Naive B cell (primary cell): ENCODE measurements around the gene KRTAP4-5. TPM values are rescaled to one million over a fixed set of nuclear protein-coding genes. Genes with fewer than 3 reads are reported as not detected.

ENCODE experiments used
- polyA plus RNA-seq, 6 donors: library from polyadenylated mRNA; unstranded; fragments of 300-500 nt; fragmentation: Illumina TruSeq; gene quantifications; one replicate each; pipeline ENCODE4 v1.2.3, GENCODE V29; 2021; ENCODE audit warnings: low read depth in 6 of 6

The KRTAP4-5 gene
- polyA plus RNA-seq, 6 donors from 2014 or later = not detected

Other genes starting within 250 kb of the KRTAP4-5 start
- gene KRT23, start 212.2 kb downstream of the KRTAP4-5 start, polyA plus RNA-seq = under 1 TPM in 1 of 6 donors, not detected in 5; 0.19 TPM
- not detected for gene KRT39, start 182.9 kb downstream of the KRTAP4-5 start, polyA plus RNA-seq
- gene KRT40, start 165.5 kb downstream of the KRTAP4-5 start, polyA plus RNA-seq = not detected
- gene KRTAP3-3, start 155.7 kb downstream of the KRTAP4-5 start, polyA plus RNA-seq = not detected
- not detected for gene KRTAP3-2, start 149.9 kb downstream of the KRTAP4-5 start, polyA plus RNA-seq
- not detected for gene KRTAP3-1, start 140.7 kb downstream of the KRTAP4-5 start, polyA plus RNA-seq
- not detected for gene KRTAP1-5, start 122.6 kb downstream of the KRTAP4-5 start, polyA plus RNA-seq
- gene KRTAP1-4, start 119.6 kb downstream of the KRTAP4-5 start, polyA plus RNA-seq = not detected
- not detected for gene KRTAP1-3, start 115.0 kb downstream of the KRTAP4-5 start, polyA plus RNA-seq
- not detected for gene KRTAP1-1, start 108.4 kb downstream of the KRTAP4-5 start, polyA plus RNA-seq
- not detected for gene KRTAP2-1, start 102.5 kb downstream of the KRTAP4-5 start, polyA plus RNA-seq
- gene KRTAP2-2, start 94.6 kb downstream of the KRTAP4-5 start, polyA plus RNA-seq = not detected
- not detected for gene KRTAP2-3, start 89.7 kb downstream of the KRTAP4-5 start, polyA plus RNA-seq
- not detected for gene KRTAP2-4, start 83.9 kb downstream of the KRTAP4-5 start, polyA plus RNA-seq
- not detected for gene KRTAP4-7, start 65.7 kb downstream of the KRTAP4-5 start, polyA plus RNA-seq
- not detected for gene KRTAP4-8, start 51.7 kb downstream of the KRTAP4-5 start, polyA plus RNA-seq
- gene KRTAP4-16, start 47.6 kb downstream of the KRTAP4-5 start, polyA plus RNA-seq = not detected
- gene KRTAP4-9, start 44.4 kb downstream of the KRTAP4-5 start, polyA plus RNA-seq = not detected
- not detected for gene KRTAP4-11, start 31.5 kb downstream of the KRTAP4-5 start, polyA plus RNA-seq
- gene KRTAP4-12, start 25.6 kb downstream of the KRTAP4-5 start, polyA plus RNA-seq = 1 to 10 TPM in 2 of 6 donors, under 1 TPM in 2, not detected in 2; 0.30 to 3.3 (median 1.3) TPM
- gene KRTAP4-6, start 9.3 kb downstream of the KRTAP4-5 start, polyA plus RNA-seq = 1 to 10 TPM in 2 of 6 donors, not detected in 4; 1.6 to 2.0 TPM
- not detected for gene KRTAP4-4, start 10.9 kb upstream of the KRTAP4-5 start, polyA plus RNA-seq
- not detected for gene KRTAP4-3, start 18.4 kb upstream of the KRTAP4-5 start, polyA plus RNA-seq
- gene KRTAP4-2, start 28.4 kb upstream of the KRTAP4-5 start, polyA plus RNA-seq = not detected
- gene KRTAP4-1, start 35.1 kb upstream of the KRTAP4-5 start, polyA plus RNA-seq = not detected
- not detected for gene KRTAP9-1, start 40.1 kb upstream of the KRTAP4-5 start, polyA plus RNA-seq
- not detected for gene KRTAP9-2, start 76.8 kb upstream of the KRTAP4-5 start, polyA plus RNA-seq
- gene KRTAP9-3, start 82.6 kb upstream of the KRTAP4-5 start, polyA plus RNA-seq = not detected
- not detected for gene KRTAP9-8, start 88.2 kb upstream of the KRTAP4-5 start, polyA plus RNA-seq
- gene KRTAP9-4, start 99.9 kb upstream of the KRTAP4-5 start, polyA plus RNA-seq = not detected
- gene KRTAP9-9, start 105.6 kb upstream of the KRTAP4-5 start, polyA plus RNA-seq = not detected
- not detected for gene KRTAP9-6, start 115.6 kb upstream of the KRTAP4-5 start, polyA plus RNA-seq
- gene KRTAP9-7, start 125.9 kb upstream of the KRTAP4-5 start, polyA plus RNA-seq = not detected
- not detected for gene KRTAP29-1, start 153.0 kb upstream of the KRTAP4-5 start, polyA plus RNA-seq
- 1 to 10 TPM in 1 of 6 donors, under 1 TPM in 3, not detected in 2; 0.38 to 2.0 (median 0.55) TPM for gene KRTAP16-1, start 159.5 kb upstream of the KRTAP4-5 start, polyA plus RNA-seq
- gene KRTAP17-1, start 165.9 kb upstream of the KRTAP4-5 start, polyA plus RNA-seq = not detected
- not detected for gene KRT33A, start 201.0 kb upstream of the KRTAP4-5 start, polyA plus RNA-seq
- not detected for gene KRT33B, start 220.0 kb upstream of the KRTAP4-5 start, polyA plus RNA-seq
- not detected for gene KRT34, start 232.5 kb upstream of the KRTAP4-5 start, polyA plus RNA-seq
- not detected for gene KRT31, start 247.8 kb upstream of the KRTAP4-5 start, polyA plus RNA-seq